Right renal cortex interstitium (tissue), 3 donors: ENCODE results near the gene PRSS27. TPM values are rescaled to one million over a fixed set of nuclear protein-coding genes. Genes with fewer than 3 reads are reported as not detected.

Experiments
- DNase-seq, 3 donors: peaks; one replicate each; pipeline ENCODE4 v3.0.0-alpha.2; 2013; ENCODE audit warnings: low read depth in 3 of 3, low spot score in 2 of 3
- polyA plus RNA-seq, 3 donors: library from polyadenylated mRNA; unstranded; fragments of 120-200 nt; gene quantifications; one replicate each; pipeline ENCODE4 v1.2.1, GENCODE V29; 2013; ENCODE audit not compliant: insufficient read length in 3 of 3

PRSS27 gene
- 1 to 10 TPM; 1.2 to 1.7 (median 1.2) TPM for polyA plus RNA-seq

DNA sequence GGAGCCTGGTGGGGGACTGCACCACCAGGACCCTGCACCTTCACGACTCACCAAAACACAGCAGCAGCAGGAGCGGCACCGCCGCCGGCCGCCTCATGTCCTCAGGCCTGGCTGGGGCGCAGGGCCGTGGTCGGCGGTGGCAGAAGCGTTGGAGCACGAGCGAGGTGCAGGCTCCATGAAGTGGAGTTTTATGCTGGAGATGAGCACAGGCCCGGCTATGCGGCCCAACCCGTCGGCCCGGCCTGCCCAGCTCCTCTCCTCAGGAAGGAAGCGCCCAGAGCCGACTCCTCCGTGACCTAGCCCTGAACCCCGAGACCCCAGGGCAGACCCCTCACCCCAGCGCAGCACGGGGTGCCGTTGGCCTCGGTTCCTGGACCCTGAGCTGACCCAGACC is at the start of gene PRSS27:
Gene PRSS27 (minus strand): TSS at position 161 of the 394 bp plus-strand sequence. CDS start 64 bp downstream, at position 97.
- DNase-seq = no peak

DNA sequence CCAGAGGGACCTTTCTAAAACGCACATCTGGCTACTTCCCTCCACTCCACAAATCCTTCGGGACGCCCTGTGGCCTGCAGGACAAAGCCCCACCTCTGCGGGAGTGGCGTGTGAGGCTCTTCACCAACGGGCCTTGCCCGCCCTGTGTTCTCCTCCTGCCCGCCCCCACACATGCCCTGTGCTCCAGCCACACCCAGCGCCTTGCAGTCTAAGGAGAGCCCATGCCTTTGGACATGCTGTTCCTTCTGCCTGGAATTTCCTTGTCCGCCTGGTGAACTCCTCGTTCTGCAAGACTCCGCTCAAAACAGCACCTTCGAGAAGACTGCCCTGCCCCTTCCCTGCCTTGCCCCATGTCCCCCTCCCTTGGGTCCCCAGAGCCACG is 49.6 kb upstream of the PRSS27 start:
- DNase-seq = no peak

DNA sequence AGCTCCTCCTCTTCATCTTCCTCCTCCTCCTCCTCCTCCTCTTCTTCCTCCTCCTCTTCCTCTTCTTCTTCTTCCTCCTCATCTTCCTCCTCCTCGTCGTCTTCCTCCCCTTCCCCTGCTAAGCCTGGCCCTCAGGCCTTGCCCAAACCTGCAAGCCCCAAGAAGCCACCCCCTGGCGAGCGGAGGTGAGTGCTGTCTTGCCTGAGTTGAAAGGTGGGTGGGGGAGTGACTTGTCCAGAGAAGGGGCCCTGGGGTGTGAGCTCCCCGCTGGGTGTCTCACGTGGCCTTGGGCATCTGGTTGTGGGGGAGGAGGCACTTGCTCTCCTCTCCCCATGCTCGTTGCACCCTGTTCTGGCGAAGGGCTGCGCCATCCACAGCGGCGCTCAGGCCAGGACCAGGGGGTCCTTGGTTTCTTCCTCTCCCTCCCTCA is 49.1 kb upstream of the PRSS27 start:
- DNase-seq = no peak

DNA sequence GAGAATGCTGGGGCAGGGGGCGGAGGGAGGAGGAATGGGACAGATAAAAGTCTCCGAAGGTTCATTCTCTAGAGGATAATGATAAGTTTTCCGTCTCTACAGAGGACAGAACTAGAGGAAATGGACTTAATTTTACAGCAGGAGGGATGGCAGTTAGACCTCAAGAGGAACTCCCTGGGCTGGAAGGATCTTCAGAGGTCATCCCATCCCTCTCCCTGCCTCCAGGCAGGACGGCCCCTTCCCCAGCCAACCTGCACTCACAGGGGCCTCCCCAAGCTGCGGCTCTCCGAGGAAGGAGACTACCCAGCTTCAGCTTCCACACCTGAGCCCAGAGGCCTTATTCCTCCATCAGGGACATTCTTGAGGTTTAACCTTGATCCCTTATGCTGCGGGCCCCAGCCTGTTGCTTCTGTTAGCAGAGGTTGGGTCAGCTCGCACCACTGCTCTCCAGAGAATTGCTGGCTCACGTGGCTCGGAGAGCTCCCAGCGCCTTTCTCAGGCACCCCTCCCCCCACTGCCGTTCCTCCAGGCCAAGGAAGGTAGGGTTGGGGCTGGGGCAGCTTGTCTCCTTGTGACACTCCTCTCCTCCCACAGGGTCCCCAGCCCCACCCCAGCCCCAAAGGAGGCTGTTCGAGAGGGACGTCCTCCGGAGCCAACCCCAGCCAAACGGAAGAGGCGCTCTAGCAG is 48.5 kb upstream of the PRSS27 start:
- no peak for DNase-seq

GRCh38 chr16:2767891-2768290 is 47.9 kb upstream of the PRSS27 start:
- no peak for DNase-seq

GRCh38 chr16:2767140-2767731 is 47.2 kb upstream of the PRSS27 start:
- no peak for DNase-seq

DNA sequence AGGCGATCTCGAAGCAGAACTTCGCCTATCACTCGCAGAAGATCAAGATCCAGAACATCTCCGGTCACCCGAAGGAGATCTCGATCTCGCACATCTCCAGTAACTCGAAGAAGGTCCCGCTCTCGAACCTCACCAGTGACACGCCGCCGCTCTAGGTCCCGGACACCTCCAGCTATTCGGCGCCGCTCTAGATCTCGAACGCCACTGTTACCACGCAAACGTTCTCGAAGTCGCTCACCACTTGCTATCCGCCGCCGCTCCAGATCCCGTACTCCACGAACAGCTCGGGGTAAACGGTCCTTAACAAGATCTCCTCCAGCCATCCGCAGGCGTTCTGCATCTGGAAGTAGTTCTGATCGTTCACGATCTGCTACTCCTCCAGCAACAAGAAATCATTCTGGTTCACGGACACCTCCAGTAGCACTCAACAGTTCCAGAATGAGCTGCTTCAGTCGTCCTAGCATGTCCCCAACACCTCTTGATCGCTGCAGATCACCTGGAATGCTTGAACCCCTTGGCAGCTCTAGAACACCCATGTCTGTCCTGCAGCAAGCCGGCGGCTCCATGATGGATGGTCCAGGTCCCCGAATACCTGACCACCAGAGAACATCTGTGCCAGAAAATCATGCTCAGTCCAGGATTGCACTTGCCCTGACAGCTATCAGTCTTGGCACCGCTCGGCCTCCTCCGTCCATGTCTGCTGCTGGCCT is 46.6 kb upstream of the PRSS27 start:
- no peak for DNase-seq

GRCh38 chr16:2765462-2766404 is 45.7 kb upstream of the PRSS27 start:
- DNase-seq = no peak

GRCh38 chr16:2764718-2765117 is 44.7 kb upstream of the PRSS27 start:
- no peak for DNase-seq

- DNase-seq = no peak
These were observed 43.1 kb upstream of the PRSS27 start for GRCh38 chr16:2763173-2763572.

DNA sequence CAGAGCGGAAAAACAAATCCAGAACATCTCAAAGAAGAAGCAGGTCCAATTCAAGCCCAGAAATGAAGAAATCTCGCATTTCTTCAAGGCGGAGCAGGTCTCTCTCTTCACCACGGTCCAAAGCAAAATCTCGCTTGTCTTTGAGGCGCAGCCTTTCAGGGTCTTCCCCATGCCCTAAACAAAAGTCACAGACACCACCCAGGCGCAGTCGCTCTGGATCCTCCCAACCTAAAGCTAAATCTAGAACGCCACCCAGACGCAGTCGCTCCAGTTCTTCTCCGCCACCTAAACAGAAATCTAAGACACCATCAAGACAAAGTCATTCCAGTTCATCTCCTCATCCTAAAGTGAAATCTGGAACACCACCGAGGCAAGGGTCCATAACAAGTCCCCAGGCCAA is 42.7 kb upstream of the PRSS27 start:
- no peak for DNase-seq

GRCh38 chr16:2761886-2762583 is 42.0 kb upstream of the PRSS27 start:
- no peak for DNase-seq

GRCh38 chr16:2761472-2761871 is 41.4 kb upstream of the PRSS27 start:
- no peak for DNase-seq

DNA sequence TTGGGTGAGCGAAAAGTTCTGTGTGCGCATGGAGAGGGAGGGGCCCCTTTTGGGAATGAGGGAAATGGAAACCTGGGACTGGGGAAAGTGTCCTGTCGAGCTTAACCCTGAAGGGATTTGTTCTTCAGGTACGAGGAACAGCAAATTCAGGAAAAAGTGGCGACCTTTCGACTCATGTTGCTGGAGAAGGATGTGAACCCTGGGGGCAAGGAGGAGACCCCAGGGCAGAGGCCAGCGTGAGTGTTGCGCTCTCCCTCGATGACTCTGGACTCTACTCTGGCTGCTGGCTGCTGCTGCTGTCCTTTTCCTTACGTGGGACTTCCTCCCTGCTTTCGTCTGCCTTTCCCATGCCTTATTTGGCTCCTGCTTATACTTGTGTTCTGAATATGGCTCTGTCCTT is 37.3 kb upstream of the PRSS27 start:
- no peak for DNase-seq

- no peak for DNase-seq
These were observed 36.4 kb upstream of the PRSS27 start for GRCh38 chr16:2756288-2757015.

DNA sequence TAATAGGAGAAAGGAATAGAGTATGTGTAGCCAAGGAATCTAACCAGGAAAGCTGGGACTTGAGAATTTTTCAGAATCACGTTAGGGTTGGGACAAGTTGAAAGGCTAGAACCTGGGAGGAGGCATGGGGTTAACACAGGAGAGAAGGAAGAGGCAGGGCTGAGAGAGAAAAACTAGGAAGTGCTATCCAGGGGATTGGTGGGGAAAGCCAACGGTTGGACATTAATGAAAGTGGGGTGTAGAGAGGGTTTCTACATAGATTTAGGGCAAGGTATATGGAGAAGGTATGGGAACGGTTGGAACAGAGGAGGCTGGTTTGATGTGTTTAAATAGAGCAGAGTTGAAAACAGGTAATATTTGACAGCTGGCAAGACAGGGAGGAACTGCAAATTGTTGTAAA is 35.1 kb upstream of the PRSS27 start:
- DNase-seq = no peak

DNA sequence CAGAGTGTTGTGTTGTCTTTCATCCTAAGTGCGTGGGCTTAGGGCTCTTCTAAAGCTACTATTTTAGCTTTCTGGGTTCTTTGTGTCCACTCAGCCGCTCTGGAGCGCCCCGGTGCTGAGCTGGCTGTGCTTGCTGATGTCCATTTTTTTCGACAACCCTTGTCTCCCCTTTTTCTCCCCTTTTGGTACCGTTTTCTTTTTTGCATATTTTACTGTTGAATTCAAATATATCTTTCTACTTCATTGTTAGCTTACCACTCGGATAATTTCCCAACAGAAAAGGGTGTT is 33.7 kb upstream of the PRSS27 start:
- DNase-seq = no peak

DNA sequence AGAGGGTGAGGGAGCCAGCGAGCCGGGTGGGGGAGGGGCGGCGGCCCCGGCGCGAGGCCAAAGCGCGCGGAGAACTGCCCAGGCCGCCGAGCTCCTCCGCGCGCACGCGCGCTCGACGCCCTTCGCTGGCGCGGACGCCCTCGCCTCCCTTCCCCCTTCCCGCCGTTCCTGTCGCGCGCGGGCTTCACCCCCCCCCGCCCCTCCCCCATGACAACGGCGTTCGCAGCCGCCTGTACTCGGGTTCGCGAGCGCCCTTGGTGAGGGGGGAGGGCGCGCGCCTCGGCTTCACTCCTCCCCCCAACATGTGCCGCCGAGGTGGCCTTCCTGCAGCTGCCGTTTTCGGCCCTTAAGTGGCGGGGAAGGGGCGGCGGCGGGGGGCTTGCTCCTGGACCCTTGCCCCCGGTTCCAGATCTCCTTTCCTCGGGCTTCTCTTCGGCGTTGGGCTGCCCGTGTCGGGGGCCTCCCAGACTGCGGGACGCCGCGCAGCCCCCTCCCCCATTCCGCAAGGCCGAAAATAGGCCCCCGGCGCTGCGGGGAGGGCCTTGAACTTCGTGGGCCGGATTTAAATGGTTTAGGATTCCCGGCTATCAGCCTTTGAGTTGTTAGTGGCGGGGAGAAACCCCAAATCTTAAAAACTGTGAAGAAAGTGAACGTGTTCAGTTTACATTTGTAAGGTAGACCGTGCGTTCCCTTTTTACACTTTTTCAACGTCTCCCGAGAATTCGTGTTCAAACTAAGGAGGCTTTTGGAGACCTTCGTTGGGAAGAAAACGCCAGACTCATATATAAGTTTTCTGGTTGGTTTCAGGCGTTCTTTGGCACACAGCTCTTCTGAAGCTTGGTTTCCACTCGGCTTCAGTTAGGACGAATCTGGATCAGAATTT is 33.1 kb upstream of the PRSS27 start:
- peak; percentile 43 to 71 (median 70) for DNase-seq
